ENCODE data around the gene HGFAC.

GRCh38 chr4:3479358-3480101 lies 37.8 kb downstream of the HGFAC start:
- TF ChIP-seq, protein P1, sequence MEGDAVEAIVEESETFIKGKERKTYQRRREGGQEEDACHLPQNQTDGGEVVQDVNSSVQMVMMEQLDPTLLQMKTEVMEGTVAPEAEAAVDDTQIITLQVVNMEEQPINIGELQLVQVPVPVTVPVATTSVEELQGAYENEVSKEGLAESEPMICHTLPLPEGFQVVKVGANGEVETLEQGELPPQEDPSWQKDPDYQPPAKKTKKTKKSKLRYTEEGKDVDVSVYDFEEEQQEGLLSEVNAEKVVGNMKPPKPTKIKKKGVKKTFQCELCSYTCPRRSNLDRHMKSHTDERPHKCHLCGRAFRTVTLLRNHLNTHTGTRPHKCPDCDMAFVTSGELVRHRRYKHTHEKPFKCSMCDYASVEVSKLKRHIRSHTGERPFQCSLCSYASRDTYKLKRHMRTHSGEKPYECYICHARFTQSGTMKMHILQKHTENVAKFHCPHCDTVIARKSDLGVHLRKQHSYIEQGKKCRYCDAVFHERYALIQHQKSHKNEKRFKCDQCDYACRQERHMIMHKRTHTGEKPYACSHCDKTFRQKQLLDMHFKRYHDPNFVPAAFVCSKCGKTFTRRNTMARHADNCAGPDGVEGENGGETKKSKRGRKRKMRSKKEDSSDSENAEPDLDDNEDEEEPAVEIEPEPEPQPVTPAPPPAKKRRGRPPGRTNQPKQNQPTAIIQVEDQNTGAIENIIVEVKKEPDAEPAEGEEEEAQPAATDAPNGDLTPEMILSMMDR (IDR thresholded peaks at IDR 0.05): no peak
- no peak for TF ChIP-seq POLR2A (IDR thresholded peaks at IDR 0.05)
